GM11168 (cell line): ENCODE results near the gene FITM1.
"Not testable (repeated sequence)": the region's sequence is repeated elsewhere in the genome, so short reads cannot be mapped to it uniquely, and the experiment has no call there.

Experiments
- in situ Hi-C: fragments of 300-500 bp; cut with MboI; formaldehyde crosslinking; loops from one replicate; pipeline ENCODE4 v1.12.0; 2022; ENCODE audit warnings: low sequenced_read_pairs; ENCODE audit not compliant: unreplicated experiment

FITM1 gene

GRCh38 chr14:24095271-24096068, 35.0 kb upstream of the FITM1 start:
- in situ Hi-C loops = loop anchor here (25.0 kb wide), 1 partner anchor 108 kb away; the partner anchor contains the start of gene DHRS4L2

DNA sequence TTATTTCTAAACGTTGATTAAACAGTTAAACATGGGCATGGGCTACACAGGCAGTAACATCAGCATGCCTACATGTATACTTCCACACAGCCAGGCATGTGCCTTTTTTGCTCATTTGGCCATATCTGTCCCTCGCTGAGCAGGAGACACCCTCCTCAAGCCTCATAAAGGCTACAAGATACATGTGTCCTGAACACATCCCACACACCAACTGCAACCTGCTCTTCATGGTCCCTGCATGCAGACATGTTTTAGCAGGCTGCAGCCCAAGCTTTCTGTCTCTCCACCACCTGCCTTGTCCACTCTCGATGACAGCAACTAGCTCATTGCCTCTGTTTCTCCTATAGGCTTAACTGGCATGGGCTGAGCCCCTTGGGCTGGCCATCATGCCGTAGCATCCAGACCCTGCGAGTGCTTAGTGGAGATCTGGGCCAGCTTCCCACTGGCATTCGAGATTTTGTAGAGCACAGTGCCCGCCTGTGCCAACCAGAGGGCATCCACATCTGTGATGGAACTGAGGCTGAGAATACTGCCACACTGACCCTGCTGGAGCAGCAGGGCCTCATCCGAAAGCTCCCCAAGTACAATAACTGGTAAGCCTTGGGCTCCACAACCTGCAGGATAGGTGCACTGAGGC, 33.8 kb upstream of the FITM1 start:
- in situ Hi-C loops = loop anchor here (25.0 kb wide), 1 partner anchor 109 kb away; the partner anchor contains the start of gene DHRS4L2

DNA sequence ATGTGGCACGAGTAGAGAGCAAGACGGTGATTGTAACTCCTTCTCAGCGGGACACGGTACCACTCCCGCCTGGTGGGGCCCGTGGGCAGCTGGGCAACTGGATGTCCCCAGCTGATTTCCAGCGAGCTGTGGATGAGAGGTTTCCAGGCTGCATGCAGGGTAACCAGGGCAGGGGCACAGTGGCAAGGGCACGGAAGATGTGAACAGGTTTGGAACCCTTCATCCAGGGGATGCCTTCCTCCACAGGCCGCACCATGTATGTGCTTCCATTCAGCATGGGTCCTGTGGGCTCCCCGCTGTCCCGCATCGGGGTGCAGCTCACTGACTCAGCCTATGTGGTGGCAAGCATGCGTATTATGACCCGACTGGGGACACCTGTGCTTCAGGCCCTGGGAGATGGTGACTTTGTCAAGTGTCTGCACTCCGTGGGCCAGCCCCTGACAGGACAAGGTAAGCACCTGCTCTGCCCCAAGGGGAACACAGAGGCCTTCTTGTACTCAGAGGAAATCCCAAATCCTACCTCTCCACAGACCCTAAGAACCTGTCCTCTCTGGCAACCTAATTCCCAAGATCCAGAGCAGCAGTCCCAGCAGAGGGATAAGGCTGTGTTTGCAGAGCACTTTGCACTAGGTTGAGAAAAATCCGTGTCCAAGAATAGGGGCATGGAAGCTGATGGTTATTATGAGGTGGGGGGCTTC, 32.1 kb upstream of the FITM1 start:
- in situ Hi-C loops = loop anchor here (25.0 kb wide), 1 partner anchor 111 kb away; the partner anchor contains the start of gene DHRS4L2

DNA sequence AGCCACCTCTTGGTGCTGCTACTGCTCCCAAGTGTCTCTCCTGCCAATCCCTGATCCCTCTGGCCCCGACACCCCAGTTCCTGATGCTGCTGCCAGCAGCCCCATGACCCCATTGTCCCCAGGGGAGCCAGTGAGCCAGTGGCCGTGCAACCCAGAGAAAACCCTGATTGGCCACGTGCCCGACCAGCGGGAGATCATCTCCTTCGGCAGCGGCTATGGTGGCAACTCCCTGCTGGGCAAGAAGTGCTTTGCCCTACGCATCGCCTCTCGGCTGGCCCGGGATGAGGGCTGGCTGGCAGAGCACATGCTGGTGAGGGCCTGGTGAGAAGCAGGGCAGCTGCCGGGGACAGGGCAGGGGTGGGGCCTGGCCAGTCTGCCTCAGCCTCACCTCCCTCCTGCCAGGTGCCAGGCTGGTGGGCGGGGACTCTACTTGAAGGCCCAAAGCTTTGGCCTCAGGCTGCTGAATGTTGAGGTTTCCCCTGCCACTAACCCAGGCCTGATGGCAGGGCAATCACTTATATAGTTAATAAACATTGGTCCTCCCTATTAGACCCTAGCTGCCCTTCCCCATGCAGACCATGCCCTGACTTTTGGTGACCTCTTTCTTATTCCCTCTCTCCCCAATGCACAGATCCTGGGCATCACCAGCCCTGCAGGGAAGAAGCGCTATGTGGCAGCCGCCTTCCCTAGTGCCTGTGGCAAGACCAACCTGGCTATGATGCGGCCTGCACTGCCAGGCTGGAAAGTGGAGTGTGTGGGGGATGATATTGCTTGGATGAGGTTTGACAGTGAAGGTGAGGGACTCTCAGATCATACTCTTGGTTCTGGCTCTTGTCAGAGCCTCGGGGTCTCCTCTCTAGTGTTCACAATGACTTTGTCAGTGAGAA, 31.3 kb upstream of the FITM1 start:
- in situ Hi-C loops = loop anchor here (25.0 kb wide), 1 partner anchor 112 kb away; the partner anchor contains the start of gene DHRS4L2

DNA sequence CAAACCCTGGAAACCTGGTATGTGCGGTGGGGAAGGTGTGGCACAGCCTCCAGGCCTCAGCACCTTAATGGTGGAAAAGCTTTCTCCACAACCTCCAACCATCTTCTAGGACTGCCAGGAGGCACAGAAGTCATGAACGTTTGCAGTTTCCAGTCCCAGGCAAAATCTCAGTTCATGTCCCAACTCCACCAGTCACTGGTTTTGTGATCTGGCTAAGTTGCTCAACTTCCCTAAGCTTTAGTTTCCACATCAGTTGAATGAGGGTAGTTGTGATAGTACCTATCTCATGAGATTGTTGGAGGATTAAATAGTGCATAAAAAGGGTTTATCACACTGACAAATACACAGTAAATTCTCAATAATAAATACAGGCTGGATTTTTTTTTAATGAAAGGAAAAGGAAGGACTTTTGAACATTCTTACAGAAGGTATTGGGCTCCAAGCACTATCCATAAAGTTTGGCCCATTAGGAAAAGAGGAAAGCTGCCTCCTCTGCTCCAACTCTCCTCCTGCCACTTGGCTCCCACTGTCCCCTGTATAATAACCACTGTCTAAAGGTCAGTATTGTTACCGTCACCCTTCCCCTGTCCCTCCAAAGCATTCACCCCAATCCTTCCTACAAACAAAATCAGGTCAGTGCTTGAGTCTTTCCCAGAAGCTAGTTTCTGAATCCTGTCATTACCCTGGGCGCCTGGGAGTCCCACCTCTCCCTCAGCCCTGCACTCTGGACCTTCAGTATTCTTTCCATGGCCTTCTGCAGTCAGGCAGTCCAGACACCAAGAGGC, 30.1 kb upstream of the FITM1 start:
- in situ Hi-C loops = no loop called here

GRCh38 chr14:24100982-24101494, 29.4 kb upstream of the FITM1 start:
- in situ Hi-C loops = no loop called here

DNA sequence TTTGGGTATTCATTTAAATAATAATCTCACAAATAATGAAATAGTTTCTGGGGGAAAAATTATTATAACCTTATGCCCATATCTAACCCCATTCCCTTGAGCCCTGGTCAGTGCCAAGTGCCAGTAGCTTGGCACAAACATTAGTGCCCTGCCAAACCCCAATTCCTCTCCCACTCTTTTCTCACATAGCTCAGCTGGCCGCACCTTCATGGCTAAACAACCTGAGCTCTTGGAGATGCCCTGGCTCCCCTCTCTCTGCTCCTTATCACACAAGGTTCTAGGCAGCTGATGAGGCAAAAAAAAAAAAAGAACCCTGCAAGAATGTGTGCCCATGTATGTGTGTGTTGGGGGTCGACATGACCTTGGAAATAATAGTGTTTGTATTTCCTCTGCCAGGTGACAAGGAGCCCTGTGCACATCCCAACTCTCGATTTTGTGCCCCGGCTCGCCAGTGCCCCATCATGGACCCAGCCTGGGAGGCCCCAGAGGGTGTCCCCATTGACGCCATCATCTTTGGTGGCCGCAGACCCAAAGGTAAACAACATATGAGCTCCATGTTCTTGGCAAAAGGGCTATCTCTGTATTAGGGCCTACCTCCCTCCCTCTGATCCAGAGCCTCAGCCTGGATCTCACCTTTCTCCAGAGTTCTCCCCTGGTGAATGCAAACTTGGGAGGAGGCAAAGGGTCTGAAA, 28.0 kb upstream of the FITM1 start:
- in situ Hi-C loops = no loop called here

DNA sequence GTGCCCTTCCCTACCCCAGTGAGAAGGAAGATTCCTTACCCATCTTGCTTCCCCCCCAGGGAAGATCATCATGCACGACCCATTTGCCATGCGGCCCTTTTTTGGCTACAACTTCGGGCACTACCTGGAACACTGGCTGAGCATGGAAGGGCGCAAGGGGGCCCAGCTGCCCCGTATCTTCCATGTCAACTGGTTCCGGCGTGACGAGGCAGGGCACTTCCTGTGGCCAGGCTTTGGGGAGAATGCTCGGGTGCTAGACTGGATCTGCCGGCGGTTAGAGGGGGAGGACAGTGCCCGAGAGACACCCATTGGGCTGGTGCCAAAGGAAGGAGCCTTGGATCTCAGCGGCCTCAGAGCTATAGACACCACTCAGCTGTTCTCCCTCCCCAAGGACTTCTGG, 27.0 kb upstream of the FITM1 start:
- in situ Hi-C loops = no loop called here

GRCh38 chr14:24105609-24106239, 24.7 kb upstream of the FITM1 start:
- in situ Hi-C loops = not testable (repeated sequence)

- in situ Hi-C loops = no loop called here
Observed at GRCh38 chr14:24106672-24107271, 23.7 kb upstream of the FITM1 start.

- in situ Hi-C loops = no loop called here
Observed at GRCh38 chr14:24108336-24108874, 22.1 kb upstream of the FITM1 start.

DNA sequence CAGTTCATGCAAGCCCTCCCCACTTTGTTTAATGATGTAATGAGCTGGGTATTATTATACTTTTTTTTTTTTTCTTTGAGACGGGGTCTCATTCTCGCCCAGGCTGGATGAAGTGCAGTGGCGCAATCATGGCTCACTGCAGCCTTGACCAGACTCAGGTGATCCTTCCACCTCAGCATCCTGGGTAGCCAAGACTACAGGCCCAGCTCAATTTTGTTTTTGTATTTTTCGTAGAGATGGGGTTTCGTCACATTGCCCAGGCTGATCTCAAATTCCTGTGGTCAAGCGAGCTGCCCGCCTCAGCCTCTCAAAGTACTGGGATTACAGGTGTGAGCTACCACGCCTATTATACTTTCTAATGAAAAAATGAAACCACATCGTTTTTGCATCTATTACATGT, 20.4 kb upstream of the FITM1 start:
- in situ Hi-C loops = no loop called here

- in situ Hi-C loops = no loop called here
Observed at GRCh38 chr14:24110523-24110922, 19.9 kb upstream of the FITM1 start.

DNA sequence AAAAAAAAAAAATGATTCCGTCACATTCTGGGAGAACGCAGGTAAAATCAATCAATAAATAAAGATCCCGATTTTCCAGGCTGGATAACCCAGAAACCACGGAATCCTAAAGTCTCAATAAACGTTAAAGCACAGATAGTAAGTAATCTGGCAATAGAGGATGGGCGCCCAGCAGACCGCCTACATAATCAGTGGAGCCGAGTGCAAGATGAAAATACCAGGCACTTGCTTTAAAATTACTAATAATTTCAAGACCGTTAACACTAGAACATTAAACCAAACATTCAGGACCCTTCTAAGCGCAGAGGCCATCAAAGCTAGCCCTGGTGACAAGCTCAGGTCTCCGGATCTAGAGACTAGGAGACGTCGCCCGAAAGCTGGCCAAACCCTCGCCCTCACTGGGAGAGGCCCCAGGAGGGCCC, 17.1 kb upstream of the FITM1 start:
- in situ Hi-C loops = no loop called here

DNA sequence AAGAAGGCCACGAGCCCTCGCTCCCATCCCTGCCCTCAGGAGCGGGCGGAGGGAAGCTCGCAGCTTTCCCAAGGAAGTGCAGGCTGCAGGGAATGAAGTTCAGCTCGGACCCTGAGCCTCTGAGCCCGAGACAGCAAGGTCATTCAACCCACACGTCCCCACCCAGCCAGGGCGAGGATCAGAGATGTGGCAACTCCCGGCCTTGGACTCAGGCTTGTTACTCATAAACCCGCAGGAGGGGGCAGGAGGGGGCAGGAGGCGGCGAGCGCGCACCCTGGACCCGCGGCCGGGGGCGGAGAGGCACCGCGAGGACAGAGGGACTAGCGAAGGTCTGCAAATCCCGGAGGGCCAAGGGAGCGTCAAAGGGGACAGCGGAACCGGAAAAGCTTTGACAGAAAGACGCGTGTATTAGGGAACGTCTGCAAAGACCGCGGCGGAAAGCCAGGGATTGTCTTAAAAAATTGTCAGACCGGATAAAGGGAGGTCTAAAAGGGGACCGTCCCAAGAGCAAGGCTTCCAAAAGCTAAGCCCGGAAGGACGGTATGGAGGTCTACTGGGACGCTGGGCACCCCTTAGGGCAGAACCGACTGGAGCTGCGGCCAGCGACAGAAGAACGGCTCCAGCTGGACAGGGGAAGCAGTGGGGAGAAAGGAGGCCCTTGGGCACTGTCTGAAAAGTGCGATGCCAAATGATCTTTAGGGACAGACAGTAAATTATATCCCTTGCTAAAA, 16.5 kb upstream of the FITM1 start:
- in situ Hi-C loops = no loop called here

DNA sequence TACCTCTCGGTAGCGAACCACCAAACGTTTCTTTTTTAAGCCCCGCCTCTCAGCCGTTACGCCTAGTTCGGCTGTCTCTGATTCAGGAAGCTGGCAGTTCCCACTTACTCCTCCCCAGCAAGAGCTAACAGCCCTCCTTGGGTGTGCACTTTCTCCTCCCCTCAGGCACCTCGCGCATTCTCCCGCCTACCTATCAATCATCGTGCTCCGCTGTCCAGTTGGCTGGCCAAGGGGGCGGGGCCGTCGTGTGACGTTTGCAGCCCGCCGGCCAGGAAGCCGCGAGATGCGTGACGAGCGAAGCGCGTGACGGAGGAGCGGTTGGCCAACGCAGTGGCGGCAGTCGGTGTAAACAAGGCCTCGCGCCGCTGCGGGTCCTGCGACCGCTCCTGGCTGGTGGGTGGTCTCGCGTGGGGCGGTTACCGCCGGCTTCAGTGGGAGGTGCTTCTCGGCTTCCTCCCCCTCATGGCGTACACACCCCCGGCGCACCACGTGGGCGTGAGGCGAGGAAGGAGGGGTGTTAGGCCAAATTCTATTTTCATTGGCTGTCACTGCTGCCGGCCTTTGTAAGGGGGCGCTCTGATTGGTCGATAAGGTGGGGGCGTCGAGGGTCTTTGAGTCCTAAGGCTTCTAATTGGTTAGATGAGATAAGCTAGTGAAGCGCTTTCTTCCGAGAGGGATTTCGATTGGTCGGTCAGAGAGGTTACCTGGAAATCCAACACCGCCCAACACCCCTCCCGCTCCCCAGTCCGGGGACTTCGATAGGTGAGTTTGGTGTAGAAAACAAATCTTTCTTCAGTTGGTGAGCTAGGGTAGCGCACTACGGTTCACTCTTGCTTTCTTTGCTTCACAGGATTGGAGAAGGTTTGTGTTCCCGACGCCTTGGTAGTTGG, 15.7 kb upstream of the FITM1 start, which contains the start of the genes DCAF11 and NRL:
DCAF11 (plus strand) TSS at position 246 of the 890 bp plus-strand sequence. CDS start 818 bp downstream, outside the sequence.
NRL (minus strand) TSS at position 418 of the 890 bp plus-strand sequence. CDS start 32,101 bp downstream, outside the sequence.
- in situ Hi-C loops = no loop called here
